Measurements from ENCODE around the gene MLH3. TPM values are rescaled to one million over a fixed set of nuclear protein-coding genes. Genes with fewer than 3 reads are reported as not detected.
A peak's percentile ranks its signal among the peaks of the same experiment; 100 is the strongest.

The MLH3 gene
- total and polyA plus RNA-seq, 10 of the 15 experiments (the other 5 are each of a cell fraction or from before 2014, with no cell fraction given), result 12.6 to 31.2 (median 19.6) TPM

- no peak for DNase-seq (ENCODE audit: low read depth, low spot score)
- no peak for FAIRE-seq
- no peak for TF ChIP-seq SMC3 (IDR thresholded peaks at IDR 0.05; ENCODE audit: borderline replicate concordance, low read length)
- TF ChIP-seq POLR2A (IDR thresholded peaks at IDR 0.05; ENCODE audit: low read depth, low read length), result 0 out of 2 replicates have a peak, but pooled peaks have one; percentile 11
- no TSS peak for BruUV-seq (replicated peaks)
- Histone ChIP-seq H4K20me1 (ENCODE audit: control insufficient read depth, insufficient read depth) (no peaks in the 10 kb centered on the region), H3K27me3 (replicated peaks in 1 of 2; ENCODE audit: control insufficient read depth in 2 of 2, insufficient read depth in 2 of 2, low read length in 1 of 2) (no peaks in the 10 kb centered on the region), H3K27ac (ENCODE audit: control insufficient read depth, insufficient read depth) (no peak overlapping the region), H3K4me3 (no peak overlapping the region), H3K36me3 (ENCODE audit: control insufficient read depth in 2 of 2, insufficient read depth in 2 of 2, low read length in 1 of 2) (peaks cover 8 to 32% of the 10 kb centered on the region in 2 experiments), H3K9ac (ENCODE audit: control insufficient read depth, insufficient read depth, low read length) (no peak overlapping the region), H3K4me1 (ENCODE audit: control insufficient read depth, insufficient read depth, low read length) (no peaks in the 10 kb centered on the region), H3K79me2 (ENCODE audit: control insufficient read depth, insufficient read depth, low read length) (peaks cover 2% of the 10 kb centered on the region), H3K4me2 (ENCODE audit: control insufficient read depth, insufficient read depth) (no peak overlapping the region), H2AFZ (ENCODE audit: control insufficient read depth, low read depth, low read length) (no peak overlapping the region), H3K9me3 (replicated peaks; ENCODE audit: control insufficient read depth, insufficient read depth, low read length) (no peaks in the 10 kb centered on the region)
- RAD21 ChIA-PET (ENCODE audit: unreplicated experiment), result no interaction called here
- POLR2A ChIA-PET, result no interaction called here
- in situ Hi-C loops (cut with MboI), result no loop called here
- ATAC-seq, result no peak
- intact Hi-C loops (cut with micrococcal nuclease; ENCODE audit: unreplicated experiment), result no loop called here
- SMC1A ChIA-PET (ENCODE audit: uncharacterized antibody, unreplicated experiment), result no interaction called here
- WGBS (ENCODE audit: insufficient coverage, insufficient replicate concordance, low lambda C conversion rate, missing lambda C conversion rate), result 99% methylated on average over 4 of the region's 4 CpGs
- CTCF ChIA-PET, result no interaction called here
Measured at GRCh38 chr14:75009176-75009575, 42.1 kb downstream of the MLH3 start.

GRCh38 chr14:75005357-75005756 is 45.9 kb downstream of the MLH3 start:
- no peak for TF ChIP-seq RFX5 (IDR thresholded peaks at IDR 0.05; ENCODE audit: low read depth, low read length)
- no peak for TF ChIP-seq POU2F2 (IDR thresholded peaks at IDR 0.05; ENCODE audit: borderline replicate concordance, low read depth, low read length)
- no peak for TF ChIP-seq NR2C1 (IDR thresholded peaks at IDR 0.05)
- TF ChIP-seq CBX3 (IDR thresholded peaks at IDR 0.05; ENCODE audit: borderline replicate concordance, low read depth), result no peak
- no peak for TF ChIP-seq PKNOX1 (IDR thresholded peaks at IDR 0.05)
- TF ChIP-seq NFYA (IDR thresholded peaks at IDR 0.05; ENCODE audit: borderline replicate concordance, low read depth, low read length), result no peak
- no peak for TF ChIP-seq KDM1A (IDR thresholded peaks at IDR 0.05; ENCODE audit: borderline replicate concordance)
- TF ChIP-seq KAT2A (conservative IDR thresholded peaks at IDR 0.05; ENCODE audit: control insufficient read depth, low read depth, low read length), result no peak
- no peak for TF ChIP-seq ETV6 (conservative IDR thresholded peaks at IDR 0.05 in 1 of 2, IDR thresholded peaks at IDR 0.05 in 1 of 2; ENCODE audit: borderline replicate concordance in 1 of 2, low read depth in 1 of 2)
- TF ChIP-seq ZBTB11 (CRISPR knock-in tag; IDR thresholded peaks at IDR 0.05), result no peak
- peaks cover 17% of the 10 kb centered on the region for H3K79me2 ChIP-seq (ENCODE audit: control insufficient read depth, insufficient read depth, low read length)
- H3K9ac ChIP-seq (ENCODE audit: control insufficient read depth, insufficient read depth, low read length), result no peak overlapping the region
- FAIRE-seq (no peak), DNase-seq (ENCODE audit: low read depth, low spot score) (no peak), ATAC-seq (no peak)
- CTCF ChIA-PET, result interaction anchor here (1.3 kb wide), 1 partner anchor 42 kb away, joined by 4 read pairs; no protein-coding TSS in a partner anchor
- in situ Hi-C loops (cut with MboI), result no loop called here
- intact Hi-C loops (cut with micrococcal nuclease; ENCODE audit: unreplicated experiment), result no loop called here
- no peak overlapping the region for H3K4me2 ChIP-seq (ENCODE audit: control insufficient read depth, insufficient read depth)
- H3K27ac ChIP-seq (ENCODE audit: control insufficient read depth, insufficient read depth), result no peak overlapping the region
- no peaks in the 10 kb centered on the region for H4K20me1 ChIP-seq (ENCODE audit: control insufficient read depth, insufficient read depth)
- H3K9me3 ChIP-seq (replicated peaks; ENCODE audit: control insufficient read depth, insufficient read depth, low read length), result no peaks in the 10 kb centered on the region; the same call in 2 of the 3 replicates
- TSS peak; percentile 16 for BruUV-seq (replicated peaks)
- 98% methylated on average over 3 of the region's 3 CpGs for WGBS (ENCODE audit: insufficient coverage, insufficient replicate concordance, low lambda C conversion rate, missing lambda C conversion rate)
- H3K36me3 ChIP-seq (ENCODE audit: control insufficient read depth in 2 of 2, insufficient read depth in 2 of 2, low read length in 1 of 2), result peaks cover 8 to 23% of the 10 kb centered on the region in 2 experiments
- H3K27me3 ChIP-seq (replicated peaks in 1 of 2; ENCODE audit: control insufficient read depth in 2 of 2, insufficient read depth in 2 of 2, low read length in 1 of 2), result no peaks in the 10 kb centered on the region
- H3K4me1 ChIP-seq (ENCODE audit: control insufficient read depth, insufficient read depth, low read length), result peaks cover 4% of the 10 kb centered on the region
- no peak overlapping the region for H2AFZ ChIP-seq (ENCODE audit: control insufficient read depth, low read depth, low read length)
- SMC1A ChIA-PET (ENCODE audit: uncharacterized antibody, unreplicated experiment), result no interaction called here
- H3K4me3 ChIP-seq, result no peak overlapping the region
- POLR2A ChIA-PET, result interaction anchor here (0.6 to 1.0 kb wide), 2 partner anchors 35 to 50 kb away, joined by 3 to 4 read pairs; no protein-coding TSS in a partner anchor
- RAD21 ChIA-PET (ENCODE audit: unreplicated experiment), result interaction anchor here (0.7 kb wide), 1 partner anchor 44 kb away, joined by 3 read pairs; no protein-coding TSS in a partner anchor
